Stromal cell of bone marrow (primary cell): ENCODE data around the gene VTI1A.
"Not testable (repeated sequence)": the region's sequence is repeated elsewhere in the genome, so short reads cannot be mapped to it uniquely, and the experiment has no call there.

Source experiments
- DNase-seq: peaks from one replicate; pipeline ENCODE4 v3.0.0-alpha.2; 2012; ENCODE audit warnings: low read depth

Gene VTI1A

DNA sequence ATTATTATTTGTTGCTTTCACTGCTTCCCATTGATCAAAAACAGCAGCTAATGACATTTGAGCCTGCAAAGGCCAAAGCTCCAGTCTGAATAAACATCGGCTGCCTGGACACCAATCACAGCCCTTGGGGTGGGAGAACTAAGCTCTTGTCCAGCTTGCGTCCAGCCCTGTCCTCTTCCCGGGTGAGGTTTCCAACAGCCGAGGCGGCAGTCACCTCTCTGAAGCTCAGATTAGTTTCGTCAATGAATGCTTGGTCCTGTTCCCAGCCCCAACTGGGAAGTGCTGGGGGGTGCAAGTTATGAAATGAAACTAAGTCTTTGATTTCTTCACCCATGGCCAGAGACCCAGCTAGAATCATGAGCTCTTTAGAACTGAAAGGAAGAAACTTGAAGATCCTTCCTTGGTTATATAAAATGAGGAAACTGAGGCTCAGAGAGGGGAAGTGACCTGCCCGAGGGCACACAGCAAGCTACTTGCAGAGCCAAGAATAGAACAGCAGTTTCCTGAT is 389.0 kb downstream of the VTI1A start:
- DNase-seq, result no peak

DNA sequence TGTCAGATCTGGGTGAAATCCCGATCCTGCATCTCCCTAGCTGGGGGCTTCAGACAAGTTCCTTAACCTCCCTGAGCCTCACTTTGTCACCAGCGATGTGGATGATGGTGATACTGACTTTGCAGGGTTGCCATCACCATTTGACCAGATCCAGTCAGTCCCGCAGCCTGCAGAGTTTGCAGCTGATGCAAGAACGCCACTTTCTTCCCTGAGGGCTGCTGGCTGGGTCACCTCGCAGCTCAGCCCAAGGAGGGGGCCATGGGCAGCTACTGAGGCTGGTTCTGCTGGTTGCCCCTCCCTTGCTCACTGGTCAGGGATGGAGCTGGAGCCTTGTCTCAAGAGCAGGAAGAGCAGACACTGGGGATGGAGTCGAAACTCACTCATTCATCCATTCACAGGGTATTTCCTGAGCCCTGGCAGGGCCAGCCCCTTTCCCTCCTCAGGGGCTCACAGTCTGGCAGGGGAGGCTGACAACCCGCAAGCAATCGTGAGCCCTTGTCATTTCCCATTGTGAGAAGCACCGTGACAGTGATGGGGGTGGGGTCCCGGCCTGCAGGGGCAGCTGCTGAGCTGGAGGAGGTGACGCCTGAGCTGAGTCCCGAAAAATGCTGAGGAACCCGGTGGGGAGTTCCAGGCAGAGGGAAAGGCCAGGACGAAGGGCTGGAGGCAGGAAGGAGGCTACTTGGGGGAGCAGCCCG is 391.9 kb downstream of the VTI1A start:
- DNase-seq, result no peak

GRCh38 chr10:112839928-112840654 is 393.1 kb downstream of the VTI1A start:
- DNase-seq, result no peak

GRCh38 chr10:112841549-112841948 is 394.5 kb downstream of the VTI1A start:
- DNase-seq, result no peak

DNA sequence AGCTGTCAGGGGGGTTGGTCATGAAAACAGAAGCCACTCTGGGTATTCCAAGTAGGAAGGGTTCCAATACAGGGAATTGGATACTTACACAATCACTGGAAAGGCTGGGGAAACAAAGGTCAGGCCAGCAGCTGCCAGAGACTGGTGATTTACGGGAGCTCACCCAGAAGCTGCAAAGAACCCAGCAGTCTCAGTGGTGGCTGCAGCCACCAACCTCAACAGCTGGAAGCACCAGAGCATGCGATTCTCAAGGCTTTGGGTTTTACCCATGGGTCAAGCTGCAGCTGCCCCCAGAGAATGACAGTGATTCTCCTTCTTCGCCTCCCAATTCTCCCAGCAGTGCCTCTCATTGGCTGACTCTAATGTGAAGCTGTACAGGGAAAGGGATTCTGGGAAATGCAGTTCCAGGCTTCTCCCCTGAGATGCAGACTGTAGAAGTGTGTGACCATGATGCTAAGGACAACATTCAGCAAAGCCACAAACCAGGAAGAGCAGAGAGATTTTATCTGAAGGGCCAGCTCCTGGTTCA is 395.9 kb downstream of the VTI1A start:
- DNase-seq, result no peak

- no peak for DNase-seq
These were observed 396.6 kb downstream of the VTI1A start for GRCh38 chr10:112843623-112844022.

DNA sequence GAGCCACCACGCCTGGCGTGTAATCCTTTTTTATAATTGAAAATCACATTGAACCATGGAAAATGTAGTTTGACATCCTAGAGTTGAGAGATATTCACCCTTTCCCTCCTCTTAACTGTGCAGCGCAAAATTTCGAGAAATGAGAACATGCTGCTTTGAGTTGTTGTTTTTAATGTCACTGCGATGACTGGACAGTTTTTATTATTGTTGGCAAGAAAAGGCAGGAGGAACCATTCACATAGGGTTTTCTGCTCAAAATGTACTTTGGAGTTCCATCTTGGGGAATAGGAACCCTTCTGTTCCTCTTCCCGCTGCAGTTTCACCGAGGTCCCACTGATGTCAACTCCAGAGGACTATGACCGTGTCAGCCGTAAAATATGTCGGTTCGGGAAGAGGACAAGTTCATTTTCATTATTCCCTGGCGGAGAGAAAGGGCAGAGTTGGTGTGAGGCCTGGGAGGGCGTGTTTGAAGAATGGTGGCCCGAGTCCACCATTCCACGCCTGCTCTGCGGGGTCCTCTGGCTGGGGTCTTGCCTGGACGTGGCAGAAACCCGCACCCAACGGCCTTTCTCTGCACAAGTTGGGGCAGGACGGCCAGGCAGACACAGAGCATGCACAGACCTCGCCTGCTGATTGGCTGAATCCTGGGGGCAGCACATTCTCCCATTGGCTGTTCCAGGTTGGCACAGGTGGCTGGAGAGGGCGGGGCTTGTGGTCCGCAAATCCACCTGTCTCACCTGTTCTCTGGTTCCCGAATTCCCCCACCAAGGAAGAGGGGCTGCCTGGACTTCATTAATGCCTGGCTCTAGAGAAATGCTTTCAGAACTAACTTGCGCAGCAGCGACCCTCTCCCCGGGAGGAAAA is 397.9 kb downstream of the VTI1A start:
- DNase-seq, result no peak

- no peak for DNase-seq
These were observed 400.8 kb downstream of the VTI1A start for GRCh38 chr10:112847778-112848177.

DNA sequence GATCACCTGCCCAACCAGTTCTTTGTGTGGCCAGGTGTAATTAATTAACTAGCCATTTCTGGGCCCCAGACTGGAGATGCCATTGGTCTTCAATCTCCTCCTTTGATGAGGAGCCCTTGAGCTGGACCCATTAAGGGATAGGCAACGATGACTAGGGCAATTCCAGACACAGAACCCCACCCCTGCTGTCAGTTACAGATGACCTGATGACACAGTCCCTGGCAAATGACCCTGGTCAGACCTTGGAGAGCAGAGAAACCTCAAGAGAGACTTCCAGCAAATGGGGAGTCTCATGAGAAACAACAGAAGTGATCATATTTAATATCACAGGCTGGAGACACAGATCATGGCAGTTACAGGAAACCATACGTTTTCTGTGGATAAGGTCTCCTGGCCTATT is 401.2 kb downstream of the VTI1A start:
- DNase-seq, result no peak

DNA sequence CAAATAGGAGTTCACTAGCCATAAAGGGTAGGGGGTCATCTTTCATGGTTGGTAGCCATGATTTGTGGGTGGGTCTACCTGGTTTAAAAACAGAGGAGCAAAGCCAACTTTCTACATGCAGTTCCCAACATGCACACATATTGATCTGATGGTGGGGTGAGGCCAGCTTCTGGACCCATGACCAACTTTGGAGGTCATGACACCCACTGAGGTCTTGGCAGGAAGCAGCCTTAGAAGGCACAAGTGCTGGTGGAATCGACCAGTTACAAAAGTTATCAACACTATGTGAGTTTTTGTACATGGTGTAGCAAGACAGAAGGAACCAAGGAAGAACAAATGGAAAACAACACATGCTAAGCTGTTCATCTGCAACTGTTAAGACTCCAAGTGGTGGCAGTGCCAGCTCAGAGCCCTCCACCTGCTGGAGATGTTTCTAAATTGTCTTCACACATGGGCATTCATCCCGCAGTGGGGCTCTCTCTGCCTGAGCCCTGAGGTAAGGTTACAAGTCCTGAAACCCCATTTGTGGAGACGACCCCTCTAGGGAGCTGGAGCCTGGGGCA is 401.9 kb downstream of the VTI1A start:
- no peak for DNase-seq

DNA sequence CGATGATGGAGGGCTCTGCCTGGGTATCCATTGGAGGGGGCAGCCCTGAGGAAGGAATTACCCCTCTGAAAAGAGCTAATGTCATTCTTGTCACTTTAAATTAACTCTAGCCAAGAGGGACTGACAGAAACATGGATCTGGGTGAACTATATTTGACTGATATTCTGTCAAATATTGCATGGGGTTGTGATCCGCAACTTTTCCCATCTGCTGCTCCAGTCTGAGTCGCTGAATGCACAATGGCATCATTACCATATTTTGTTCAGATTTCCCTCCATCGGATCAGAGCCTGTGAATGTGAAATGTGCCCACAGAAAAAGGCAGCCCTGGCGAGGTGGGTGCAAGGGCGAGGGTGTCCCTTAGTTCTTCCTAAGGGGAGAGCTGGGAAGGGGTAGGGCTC is 402.5 kb downstream of the VTI1A start:
- no peak for DNase-seq

GRCh38 chr10:112851181-112851580 is 404.2 kb downstream of the VTI1A start:
- no peak for DNase-seq

GRCh38 chr10:112851588-112852211 is 404.7 kb downstream of the VTI1A start:
- DNase-seq, result no peak

DNA sequence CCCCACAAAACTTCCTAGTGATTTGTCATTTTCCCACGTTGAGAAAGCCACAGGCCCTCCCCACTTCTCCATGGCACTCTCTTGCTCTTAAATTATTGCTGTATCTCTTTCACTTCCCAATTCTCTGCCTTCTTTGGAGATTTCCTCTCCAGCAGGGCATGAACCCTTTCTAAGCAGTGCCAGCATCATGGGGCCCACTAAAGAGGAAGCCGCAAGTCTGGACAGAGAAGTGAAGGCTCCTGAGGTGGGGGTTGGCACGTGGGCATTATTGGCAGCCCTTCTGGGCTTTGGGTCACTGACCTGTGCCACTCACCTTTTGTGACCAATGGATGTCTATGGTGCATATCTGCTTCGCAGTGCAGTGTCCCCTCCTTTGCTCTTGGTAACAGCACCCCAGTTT is 405.3 kb downstream of the VTI1A start:
- DNase-seq, result no peak

- DNase-seq, result no peak
These were observed 408.1 kb downstream of the VTI1A start for GRCh38 chr10:112855134-112855533.

GRCh38 chr10:112857493-112857892 is 410.5 kb downstream of the VTI1A start:
- DNase-seq, result no peak

GRCh38 chr10:112858986-112859651 is 412.1 kb downstream of the VTI1A start:
- no peak for DNase-seq

DNA sequence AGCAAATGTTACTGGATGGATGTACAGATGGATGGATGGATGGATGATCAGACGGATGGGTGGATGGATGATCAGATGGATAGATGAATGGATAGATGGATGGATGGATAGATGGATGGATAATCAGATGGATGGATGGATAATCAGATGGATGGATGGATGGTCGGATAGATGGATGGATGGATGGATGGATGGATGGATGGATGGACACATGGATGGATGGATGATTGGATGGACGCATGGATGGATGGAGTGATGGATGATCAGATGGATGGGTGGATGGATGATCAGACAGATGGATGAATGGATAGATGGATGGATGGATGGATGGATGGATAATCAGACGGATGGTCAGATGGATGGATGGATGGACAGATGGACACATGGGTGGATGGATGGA is 412.8 kb downstream of the VTI1A start:
- DNase-seq, result no peak

- not testable (repeated sequence) for DNase-seq
These were observed 416.4 kb downstream of the VTI1A start for GRCh38 chr10:112863461-112863860.
